ENCODE data around the gene KIR3DL2. TPM values are rescaled to one million over a fixed set of nuclear protein-coding genes. Genes with fewer than 3 reads are reported as not detected.
"Not testable (repeated sequence)": the region's sequence is repeated elsewhere in the genome, so short reads cannot be mapped to it uniquely, and the experiment has no call there.

Gene KIR3DL2
- total RNA-seq, 2 donors from 2014 or later: not detected

DNA sequence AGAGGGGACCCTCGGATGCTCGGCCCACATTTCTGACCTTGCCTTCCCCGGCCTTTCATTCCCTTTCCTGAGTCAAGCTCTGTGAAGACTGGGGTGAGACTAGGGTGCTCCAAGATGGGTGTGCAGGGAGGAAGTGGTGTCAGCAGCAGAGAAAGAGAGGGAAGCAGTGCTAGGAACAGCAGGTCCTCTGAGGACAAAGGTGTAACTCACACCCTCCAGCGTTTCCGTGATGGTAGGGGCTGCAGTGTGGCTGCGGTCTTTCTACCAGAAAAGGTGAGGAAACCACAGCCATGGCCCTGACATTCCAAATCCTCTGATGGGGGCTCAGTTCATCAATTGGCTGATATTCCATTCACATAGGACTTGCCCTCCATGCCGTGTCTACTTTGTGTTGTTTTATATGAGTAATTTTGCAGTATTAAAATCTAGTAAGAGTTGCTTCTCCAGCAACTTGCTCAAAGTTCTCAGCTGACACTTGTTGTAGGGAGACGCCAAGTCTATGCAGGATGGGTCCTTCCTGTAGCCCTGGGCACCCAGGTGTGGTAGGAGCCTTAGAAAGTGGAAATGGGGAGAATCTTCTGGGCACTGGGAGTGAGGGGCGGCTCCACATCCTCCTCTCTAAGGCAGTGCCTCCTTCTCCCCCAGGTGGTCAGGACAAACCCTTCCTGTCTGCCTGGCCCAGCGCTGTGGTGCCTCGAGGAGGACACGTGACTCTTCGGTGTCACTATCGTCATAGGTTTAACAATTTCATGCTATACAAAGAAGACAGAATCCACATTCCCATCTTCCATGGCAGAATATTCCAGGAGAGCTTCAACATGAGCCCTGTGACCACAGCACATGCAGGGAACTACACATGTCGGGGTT, 32.3 kb upstream of the KIR3DL2 start:
- DNase-seq (ENCODE audit: low spot score): no peak
- H3K9me3 ChIP-seq: no peaks in the 10 kb centered on the region
- H3K27me3 ChIP-seq: no peaks in the 10 kb centered on the region
- H3K4me3 ChIP-seq: no peak overlapping the region
- no peak overlapping the region for H3K27ac ChIP-seq
- H3K36me3 ChIP-seq: no peaks in the 10 kb centered on the region
- H3K4me1 ChIP-seq: no peaks in the 10 kb centered on the region
- no peak for TF ChIP-seq CTCF (IDR thresholded peaks at IDR 0.05)

GRCh38 chr19:54824416-54824815, 25.8 kb upstream of the KIR3DL2 start:
- not testable (repeated sequence) for H3K36me3 ChIP-seq; H3K27me3 ChIP-seq; H3K4me3 ChIP-seq; H3K27ac ChIP-seq; H3K9me3 ChIP-seq; H3K4me1 ChIP-seq; DNase-seq (ENCODE audit: low spot score)

DNA sequence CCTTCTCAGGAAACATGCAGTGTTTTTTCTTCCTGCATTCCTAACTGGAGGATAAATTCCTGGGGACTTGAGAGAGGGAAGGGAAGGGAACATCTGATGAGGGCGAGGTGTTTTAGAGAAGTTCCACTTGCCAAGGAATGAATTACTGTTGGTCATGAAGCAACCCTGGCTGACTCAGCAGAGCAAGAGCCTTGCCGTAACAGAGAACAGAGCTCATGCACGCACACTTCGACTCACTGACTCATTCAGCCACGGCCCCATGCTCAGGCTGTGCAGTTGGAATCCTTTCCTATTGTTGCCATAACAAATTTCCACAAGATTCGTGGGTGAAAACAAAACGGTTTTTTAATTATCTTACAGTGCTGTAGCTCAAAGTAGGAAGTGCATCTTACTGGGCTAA, 24.9 kb upstream of the KIR3DL2 start:
- H3K36me3 ChIP-seq; H3K27ac ChIP-seq; H3K27me3 ChIP-seq; H3K9me3 ChIP-seq; H3K4me1 ChIP-seq; DNase-seq (ENCODE audit: low spot score); H3K4me3 ChIP-seq: not testable (repeated sequence)

- H3K9me3 ChIP-seq; H3K36me3 ChIP-seq; DNase-seq (ENCODE audit: low spot score); H3K27me3 ChIP-seq; H3K4me1 ChIP-seq; H3K27ac ChIP-seq; H3K4me3 ChIP-seq: not testable (repeated sequence)
Measured at GRCh38 chr19:54828064-54828463, 22.2 kb upstream of the KIR3DL2 start.

GRCh38 chr19:54832496-54832895, 17.7 kb upstream of the KIR3DL2 start, which contains the start of gene KIR2DS4:
Gene KIR2DS4, plus strand, starts transcription at chr19:54832676.
- not testable (repeated sequence) for H3K27ac ChIP-seq; H3K27me3 ChIP-seq; H3K9me3 ChIP-seq; H3K36me3 ChIP-seq; H3K4me1 ChIP-seq; H3K4me3 ChIP-seq; DNase-seq (ENCODE audit: low spot score)

DNA sequence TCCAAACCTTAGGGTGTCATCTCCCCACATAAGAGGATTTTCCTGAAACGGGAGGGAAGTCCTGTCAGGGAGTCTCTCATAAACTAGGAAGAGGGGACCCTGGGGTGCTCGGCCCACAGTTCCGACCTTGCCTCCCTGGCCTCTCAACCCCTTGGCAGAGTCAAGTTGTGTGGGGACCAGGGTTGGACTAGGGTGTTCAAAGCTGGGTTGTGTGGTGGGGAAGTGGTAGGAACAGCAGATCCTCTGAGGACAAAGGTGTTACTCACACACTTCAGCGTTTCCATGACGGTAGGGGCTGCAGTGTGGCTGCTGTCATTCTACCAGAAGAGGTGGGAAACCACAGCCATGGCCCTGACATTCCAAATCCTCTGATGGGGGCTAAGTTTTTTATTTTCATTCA, 15.1 kb upstream of the KIR3DL2 start:
- H3K27ac ChIP-seq, H3K9me3 ChIP-seq, H3K36me3 ChIP-seq: not testable (repeated sequence)

GRCh38 chr19:54837522-54837921, 12.7 kb upstream of the KIR3DL2 start:
- not testable (repeated sequence) for H3K27me3 ChIP-seq; H3K36me3 ChIP-seq; H3K27ac ChIP-seq; DNase-seq (ENCODE audit: low spot score); H3K9me3 ChIP-seq; H3K4me3 ChIP-seq; H3K4me1 ChIP-seq

More for the DNA sequence above, 15.1 kb upstream of the KIR3DL2 start:
- H3K4me1 ChIP-seq; DNase-seq (ENCODE audit: low spot score); H3K27me3 ChIP-seq; H3K4me3 ChIP-seq: not testable (repeated sequence)

GRCh38 chr19:54843171-54843570, 7.1 kb upstream of the KIR3DL2 start:
- not testable (repeated sequence) for H3K27ac ChIP-seq; H3K36me3 ChIP-seq; H3K27me3 ChIP-seq; H3K4me1 ChIP-seq; H3K4me3 ChIP-seq; H3K9me3 ChIP-seq; DNase-seq (ENCODE audit: low spot score)

DNA sequence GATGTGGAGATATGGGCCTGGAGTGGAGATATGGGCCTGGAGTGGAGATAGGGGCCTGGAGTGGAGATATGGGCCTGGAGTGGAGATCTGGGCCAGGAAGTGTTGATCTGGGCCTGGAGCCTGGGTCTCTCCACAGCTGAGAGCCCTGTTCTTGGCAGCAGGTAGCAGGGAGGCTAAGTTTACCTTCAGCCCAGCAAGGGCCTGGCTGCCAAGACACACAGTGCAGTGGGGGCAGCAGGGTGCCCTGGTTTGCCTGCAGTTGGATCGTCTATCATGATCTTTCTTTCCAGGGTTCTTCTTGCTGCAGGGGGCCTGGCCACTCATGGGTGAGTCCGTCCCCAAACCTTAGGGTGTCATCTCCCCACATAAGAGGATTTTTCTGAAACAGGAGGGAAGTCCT, 687 bp downstream of the KIR3DL2 start:
- Histone ChIP-seq H3K4me1 (no peaks in the 10 kb centered on the region), H3K27me3 (no peaks in the 10 kb centered on the region), H3K9me3 (no peaks in the 10 kb centered on the region), H3K27ac (no peak overlapping the region), H3K36me3 (no peaks in the 10 kb centered on the region), H3K4me3 (no peak overlapping the region)
- DNase-seq (ENCODE audit: low spot score): no peak
- no peak for TF ChIP-seq CTCF (IDR thresholded peaks at IDR 0.05)

Measured in right atrium auricular region (tissue), 2 donors.